Measurements from ENCODE around the gene ZNF768. TPM values are rescaled to one million over a fixed set of nuclear protein-coding genes. Genes with fewer than 3 reads are reported as not detected.
"Not testable (repeated sequence)": the region's sequence is repeated elsewhere in the genome, so short reads cannot be mapped to it uniquely, and the experiment has no call there.

The ZNF768 gene
- total RNA-seq, 1 donor from 2014 or later: 15.5 TPM

DNA sequence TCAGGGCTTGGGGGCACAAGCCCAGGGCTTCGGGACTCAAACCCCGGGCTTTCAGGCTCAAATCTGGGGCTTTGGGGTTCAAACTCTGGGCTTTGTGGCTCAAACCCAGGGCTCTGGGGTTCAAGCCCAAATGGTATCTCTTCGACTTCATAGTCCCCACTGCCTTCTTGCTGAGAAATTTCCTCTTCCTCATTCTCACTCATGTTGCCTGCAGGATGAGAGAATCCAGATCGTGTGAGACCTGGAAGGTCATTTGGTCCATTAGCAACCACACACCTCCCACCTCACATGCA lies 576 bp downstream of the ZNF768 start:
- Mint-ChIP-seq H3K27ac (peak overlapping the region; percentile 42), H3K27me3 (ENCODE audit: insufficient read depth, low read depth) (peaks cover 16% of the 10 kb centered on the region), H3K9me3 (no peaks in the 10 kb centered on the region), H3K36me3 (peaks cover 2% of the 10 kb centered on the region), H3K4me3 (peak overlapping the region; percentile 89), H3K4me1 (peaks cover 17% of the 10 kb centered on the region)
- Histone ChIP-seq H3K4me2 (peak overlapping the region; percentile 86), H2AFZ (replicated peaks) (no peak overlapping the region), H3K36me3 (no peaks in the 10 kb centered on the region), H4K20me1 (ENCODE audit: low read depth) (peaks cover 8% of the 10 kb centered on the region), H3K9me3 (ENCODE audit: low read depth) (no peaks in the 10 kb centered on the region), H3K4me1 (peaks cover 6% of the 10 kb centered on the region), H3K4me3 (peak overlapping the region; percentile 80), H3K27me3 (no peaks in the 10 kb centered on the region), H3K27ac (no peak overlapping the region), H3F3A (ENCODE audit: low read depth) (peaks cover 27% of the 10 kb centered on the region), H3K79me2 (ENCODE audit: low read depth) (peaks cover 5% of the 10 kb centered on the region), H3K9ac (peak overlapping the region; percentile 34)
- TF ChIP-seq EZH2phosphoT487 (IDR thresholded peaks at IDR 0.05) (no peak), EZH2 (IDR thresholded peaks at IDR 0.05) (no peak)
- TF ChIP-seq, protein P1, sequence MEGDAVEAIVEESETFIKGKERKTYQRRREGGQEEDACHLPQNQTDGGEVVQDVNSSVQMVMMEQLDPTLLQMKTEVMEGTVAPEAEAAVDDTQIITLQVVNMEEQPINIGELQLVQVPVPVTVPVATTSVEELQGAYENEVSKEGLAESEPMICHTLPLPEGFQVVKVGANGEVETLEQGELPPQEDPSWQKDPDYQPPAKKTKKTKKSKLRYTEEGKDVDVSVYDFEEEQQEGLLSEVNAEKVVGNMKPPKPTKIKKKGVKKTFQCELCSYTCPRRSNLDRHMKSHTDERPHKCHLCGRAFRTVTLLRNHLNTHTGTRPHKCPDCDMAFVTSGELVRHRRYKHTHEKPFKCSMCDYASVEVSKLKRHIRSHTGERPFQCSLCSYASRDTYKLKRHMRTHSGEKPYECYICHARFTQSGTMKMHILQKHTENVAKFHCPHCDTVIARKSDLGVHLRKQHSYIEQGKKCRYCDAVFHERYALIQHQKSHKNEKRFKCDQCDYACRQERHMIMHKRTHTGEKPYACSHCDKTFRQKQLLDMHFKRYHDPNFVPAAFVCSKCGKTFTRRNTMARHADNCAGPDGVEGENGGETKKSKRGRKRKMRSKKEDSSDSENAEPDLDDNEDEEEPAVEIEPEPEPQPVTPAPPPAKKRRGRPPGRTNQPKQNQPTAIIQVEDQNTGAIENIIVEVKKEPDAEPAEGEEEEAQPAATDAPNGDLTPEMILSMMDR (IDR thresholded peaks at IDR 0.05): no peak
- no peak for DNase-seq (ENCODE audit: low spot score)

GRCh38 chr16:30524575-30525568 lies 1.5 kb downstream of the ZNF768 start:
- Mint-ChIP-seq H3K4me3 (peak overlapping the region; percentile 71), H3K27me3 (ENCODE audit: insufficient read depth, low read depth) (peaks cover 16% of the 10 kb centered on the region), H3K4me1 (peaks cover 17% of the 10 kb centered on the region), H3K36me3 (peaks cover 2% of the 10 kb centered on the region), H3K9me3 (no peaks in the 10 kb centered on the region), H3K27ac (no peak overlapping the region)
- TF ChIP-seq, protein P1 (IDR thresholded peaks at IDR 0.05): no peak
- TF ChIP-seq EZH2 (IDR thresholded peaks at IDR 0.05) (no peak), EZH2phosphoT487 (IDR thresholded peaks at IDR 0.05) (no peak)
- no peak for DNase-seq (ENCODE audit: low spot score)
- Histone ChIP-seq H3F3A (ENCODE audit: low read depth) (peaks cover 27% of the 10 kb centered on the region), H3K36me3 (no peaks in the 10 kb centered on the region), H2AFZ (replicated peaks) (no peak overlapping the region), H3K4me1 (peaks cover 6% of the 10 kb centered on the region), H4K20me1 (ENCODE audit: low read depth) (peaks cover 8% of the 10 kb centered on the region), H3K9me3 (ENCODE audit: low read depth) (no peaks in the 10 kb centered on the region), H3K9ac (no peak overlapping the region), H3K4me2 (no peak overlapping the region), H3K79me2 (ENCODE audit: low read depth) (peaks cover 5% of the 10 kb centered on the region), H3K27me3 (no peaks in the 10 kb centered on the region), H3K4me3 (no peak overlapping the region), H3K27ac (no peak overlapping the region)

DNA sequence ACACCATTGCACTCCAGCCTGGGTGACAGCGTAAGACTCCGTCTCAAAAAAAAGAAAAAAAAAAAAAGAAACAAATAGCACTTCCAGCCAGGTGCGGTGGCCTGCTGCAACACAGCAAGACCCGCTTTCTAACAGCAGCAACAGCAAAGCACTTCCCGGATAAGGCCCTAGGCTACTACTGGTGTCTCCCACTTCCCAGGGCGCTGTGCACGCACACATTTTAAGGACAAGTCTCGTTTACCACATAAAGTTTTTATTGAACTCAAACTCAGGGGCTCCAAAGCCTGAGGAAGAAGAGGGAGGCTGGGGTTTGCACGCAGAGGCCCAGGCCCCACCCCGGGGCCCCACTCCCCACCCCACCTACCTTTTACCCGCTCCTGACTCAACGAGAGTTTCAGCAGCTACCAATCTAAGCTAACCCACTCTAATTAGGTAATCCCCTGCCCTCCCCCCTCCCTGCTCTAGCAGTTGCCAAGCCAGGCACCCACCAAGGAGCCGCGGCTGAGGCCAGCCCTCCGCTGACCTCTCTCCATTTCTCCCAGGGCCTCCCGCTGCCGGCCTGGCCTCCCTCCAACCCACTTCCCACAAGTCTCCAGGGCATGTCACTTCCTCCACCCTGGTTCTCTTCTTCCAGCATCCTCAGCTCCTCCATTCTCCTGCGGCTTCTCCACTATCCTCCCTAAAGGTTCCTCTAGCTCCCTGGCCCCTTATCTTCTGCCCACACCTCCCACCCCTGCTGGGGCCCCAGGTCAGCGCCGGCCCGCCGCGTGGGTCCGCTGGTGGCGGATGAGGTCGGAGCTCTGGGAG lies 2.4 kb downstream of the ZNF768 start:
- DNase-seq (ENCODE audit: low spot score): no peak
- Histone ChIP-seq H3K27ac (no peak overlapping the region), H4K20me1 (ENCODE audit: low read depth) (peaks cover 8% of the 10 kb centered on the region), H3K79me2 (ENCODE audit: low read depth) (peaks cover 5% of the 10 kb centered on the region), H3K9ac (no peak overlapping the region), H3K9me3 (ENCODE audit: low read depth) (no peaks in the 10 kb centered on the region), H2AFZ (replicated peaks) (no peak overlapping the region), H3K36me3 (no peaks in the 10 kb centered on the region), H3K4me3 (no peak overlapping the region), H3K27me3 (no peaks in the 10 kb centered on the region), H3K4me1 (peaks cover 6% of the 10 kb centered on the region), H3K4me2 (no peak overlapping the region), H3F3A (ENCODE audit: low read depth) (peaks cover 27% of the 10 kb centered on the region)
- Mint-ChIP-seq H3K27me3 (ENCODE audit: insufficient read depth, low read depth) (peaks cover 16% of the 10 kb centered on the region), H3K27ac (no peak overlapping the region), H3K36me3 (peaks cover 2% of the 10 kb centered on the region), H3K9me3 (no peaks in the 10 kb centered on the region), H3K4me3 (peak overlapping the region; percentile 75), H3K4me1 (peaks cover 17% of the 10 kb centered on the region)
- TF ChIP-seq EZH2 (IDR thresholded peaks at IDR 0.05): no peak
- TF ChIP-seq EZH2phosphoT487 (IDR thresholded peaks at IDR 0.05): no peak
- TF ChIP-seq, protein P1 (IDR thresholded peaks at IDR 0.05): no peak

- not testable (repeated sequence) for H3K4me2 ChIP-seq; H3K9ac ChIP-seq; H3K36me3 Mint-ChIP-seq; H3K27ac ChIP-seq; H3K36me3 ChIP-seq; H3K9me3 Mint-ChIP-seq; H2AFZ ChIP-seq (replicated peaks); H3K4me3 ChIP-seq; H3K27me3 ChIP-seq; H3K27ac Mint-ChIP-seq; DNase-seq (ENCODE audit: low spot score); H3K4me1 ChIP-seq; H3K79me2 ChIP-seq (ENCODE audit: low read depth); H4K20me1 ChIP-seq (ENCODE audit: low read depth); H3K4me3 Mint-ChIP-seq; H3K9me3 ChIP-seq (ENCODE audit: low read depth)
- H3F3A ChIP-seq (ENCODE audit: low read depth): peaks cover 19% of the 10 kb centered on the region
- H3K27me3 Mint-ChIP-seq (ENCODE audit: insufficient read depth, low read depth): peaks cover 17% of the 10 kb centered on the region
- H3K4me1 Mint-ChIP-seq: peaks cover 11% of the 10 kb centered on the region
These were observed 3.5 kb downstream of the ZNF768 start for GRCh38 chr16:30522702-30523463.

All from neural progenitor cell (in vitro differentiated cells).